IMR-90 (cell line): ENCODE data around the gene ADRA1B. TPM values are rescaled to one million over a fixed set of nuclear protein-coding genes. Genes with fewer than 3 reads are reported as not detected.

ENCODE experiments used
- ATAC-seq: fragments of 200-7000 bp; cut with Tn5 transposase; 2 replicates; pipeline ENCODE4 v1.9.1; 2020; ENCODE audit warnings: low read depth, mild to moderate bottlenecking, moderate library complexity
- BruUV-seq: library from RNA; stranded (reverse); fragments of 400-500 nt; replicated peaks from 2 replicates; lab custom pipeline; 2021; lab: Mats Ljungman, UMichigan
- CTCF ChIA-PET: fragments of 300-600 bp; formaldehyde crosslinking; extraction: SDS; loops from one replicate; lab custom pipeline; 2021; ENCODE audit warnings: antibody characterized with exemption; lab: Yijun Ruan, JAX
- POLR2A ChIA-PET: fragments of 300-600 bp; sonication (Branson Sonifier 250); formaldehyde crosslinking; loops from one replicate; lab custom pipeline; 2022; ENCODE audit warnings: antibody characterized with exemption; ENCODE audit not compliant: unreplicated experiment; lab: Charles Lee
- DNase-seq: peaks from one replicate; pipeline ENCODE4 v3.0.0; 2013
- H2AFZ ChIP-seq: replicated peaks from 2 replicates; pipeline ENCODE3; 2013; ENCODE audit warnings: low read length, mild to moderate bottlenecking; ENCODE audit not compliant: poor library complexity
- H2AK5ac ChIP-seq: 2 replicates; pipeline ENCODE4 v1.6.1; 2013; ENCODE audit warnings: low read depth, low read length, inconsistent platforms
- H2AK9ac ChIP-seq: replicated peaks from 2 replicates; pipeline ENCODE3; 2013; ENCODE audit warnings: mild to moderate bottlenecking, low read depth, low read length, moderate library complexity; ENCODE audit not compliant: poor library complexity
- H2BK120ac ChIP-seq: 2 replicates; pipeline ENCODE4 v1.6.1; 2013; ENCODE audit warnings: low read depth, low read length, inconsistent platforms
- H2BK15ac ChIP-seq: 3 replicates; pipeline ENCODE4 v1.6.1; 2013; ENCODE audit warnings: low read depth, low read length, inconsistent platforms
- H2BK20ac ChIP-seq: 2 replicates; pipeline ENCODE4 v1.6.1; 2013; ENCODE audit warnings: low read depth, mild to moderate bottlenecking, inconsistent platforms, low read length, moderate library complexity
- H2BK5ac ChIP-seq: 2 replicates; pipeline ENCODE4 v1.6.1; 2013; ENCODE audit warnings: mild to moderate bottlenecking, low read depth, low read length, inconsistent platforms; ENCODE audit not compliant: poor library complexity, severe bottlenecking
- H3K14ac ChIP-seq: replicated peaks from 2 replicates; pipeline ENCODE4 v1.6.1; 2013; ENCODE audit warnings: low read depth, low read length, inconsistent platforms
- H3K18ac ChIP-seq: 2 replicates; pipeline ENCODE4 v1.6.1; 2013; ENCODE audit warnings: low read depth, low read length, control low read depth
- H3K23ac ChIP-seq: 2 replicates; pipeline ENCODE4 v1.6.1; 2013; ENCODE audit warnings: low read depth, low read length, inconsistent platforms
- H3K27ac ChIP-seq: 2 replicates; pipeline ENCODE4 v1.5.1; 2013; ENCODE audit warnings: mild to moderate bottlenecking, control low read depth, low read length; ENCODE audit not compliant: insufficient read depth
- H3K27me3 ChIP-seq: 2 replicates; pipeline ENCODE4 v1.6.1; 2013; ENCODE audit warnings: low read length; ENCODE audit not compliant: control insufficient read depth, insufficient read depth
- H3K36me3 ChIP-seq: 2 replicates; pipeline ENCODE4 v1.6.1; 2013; ENCODE audit warnings: low read length, mixed read lengths; ENCODE audit not compliant: control insufficient read depth, insufficient read depth
- H3K4ac ChIP-seq: 2 replicates; pipeline ENCODE4 v1.6.1; 2013; ENCODE audit warnings: low read depth, low read length, inconsistent platforms
- H3K4me1 ChIP-seq: 2 replicates; pipeline ENCODE4 v1.6.1; 2013; ENCODE audit warnings: low read length, mixed read lengths; ENCODE audit not compliant: control insufficient read depth, insufficient read depth
- H3K4me2 ChIP-seq: 2 replicates; pipeline ENCODE4 v1.6.1; 2013; ENCODE audit warnings: low read depth, mild to moderate bottlenecking, control low read depth, low read length, moderate library complexity
- H3K4me3 ChIP-seq: 2 replicates; pipeline ENCODE4 v1.5.1; 2013; ENCODE audit warnings: low read depth, mild to moderate bottlenecking, control low read depth, low read length, moderate library complexity; ENCODE audit not compliant: insufficient read depth
- H3K56ac ChIP-seq: 2 replicates; pipeline ENCODE4 v1.6.1; 2013; ENCODE audit warnings: low read length, inconsistent platforms; ENCODE audit not compliant: insufficient read depth; ENCODE audit errors: extremely low read depth
- H3K79me1 ChIP-seq, 2 experiments: 2 replicates each; pipeline ENCODE4 v1.6.1; 2013; ENCODE audit warnings: low read length in 2 of 2, inconsistent platforms in 1 of 2, low read depth in 1 of 2
- H3K9ac ChIP-seq: 2 replicates; pipeline ENCODE4 v1.6.1; 2013; ENCODE audit warnings: low read depth, low read length, control low read depth
- H3K9me1 ChIP-seq: 2 replicates; pipeline ENCODE4 v1.6.1; 2013; ENCODE audit warnings: low read length, inconsistent platforms; ENCODE audit not compliant: insufficient read depth
- H3K9me3 ChIP-seq: 2 replicates; pipeline ENCODE4 v1.6.1; 2013; ENCODE audit warnings: low read length; ENCODE audit not compliant: control insufficient read depth, insufficient read depth
- H4K20me1 ChIP-seq: 2 replicates; pipeline ENCODE4 v1.6.1; 2013; ENCODE audit warnings: low read length, inconsistent platforms; ENCODE audit not compliant: insufficient read depth
- H4K5ac ChIP-seq: 2 replicates; pipeline ENCODE4 v1.6.1; 2013; ENCODE audit warnings: mild to moderate bottlenecking, low read depth, low read length, control low read depth
- H4K8ac ChIP-seq, 2 experiments: 2 replicates each; pipeline ENCODE4 v1.6.1; 2013; ENCODE audit warnings: low read depth in 2 of 2, low read length in 2 of 2, control low read depth in 1 of 2, inconsistent platforms in 1 of 2
- H4K91ac ChIP-seq: 2 replicates; pipeline ENCODE4 v1.6.1; 2013; ENCODE audit warnings: low read depth, low read length, inconsistent platforms; ENCODE audit not compliant: insufficient read depth
- NFE2L2 ChIP-seq: fragments of 150-350 bp; IDR thresholded peaks from 2 replicates; pipeline ENCODE4 v1.6.1; 2016; ENCODE audit warnings: low read depth, mild to moderate bottlenecking, low read length
- POLR2A ChIP-seq: IDR thresholded peaks from 2 replicates; pipeline ENCODE4 v1.6.1; 2012; ENCODE audit warnings: mild to moderate bottlenecking, low read depth, low read length
- RAD21 ChIP-seq: IDR thresholded peaks from 2 replicates; pipeline ENCODE4 v1.6.1; 2012; ENCODE audit warnings: low read length, improper control_type of control experiment
- WGBS, 2 experiments: methylation state at CpG; one replicate each; pipeline versions ENCODE4 v1.1.5 to v1.1.7; 2013; ENCODE audit warnings: missing lambda C conversion rate in 2 of 2; ENCODE audit not compliant: insufficient read length in 1 of 2; ENCODE audit errors: extremely low coverage in 2 of 2; 5-methylcytosine and 5-hydroxymethylcytosine counted together
- dilution Hi-C: fragments of 300-500 bp; cut with HindIII; formaldehyde crosslinking; loops from one replicate; pipeline ENCODE4 v1.14.3; 2018; ENCODE audit warnings: low sequenced_read_pairs; ENCODE audit not compliant: unreplicated experiment
- in situ Hi-C: fragments of 300-500 bp; cut with MboI; formaldehyde crosslinking; loops from 3 replicates; pipeline ENCODE4 v1.14.3; 2019; ENCODE audit warnings: low sequenced_read_pairs, inconsistent platforms, mixed read lengths
- intact Hi-C: fragments of 100-400 bp; cut with micrococcal nuclease; formaldehyde crosslinking; loops from 2 replicates; pipeline ENCODE4 v1.10.0; 2022
- polyA plus RNA-seq, 3 experiments: library from polyadenylated mRNA; depleted of rRNA; stranded (reverse); fragments of >200 nt; gene quantifications; 2 replicates each; pipeline ENCODE4 v1.2.3, GENCODE V29; 2012; ENCODE audit warnings: low replicate concordance in 1 of 3
- total RNA-seq: library from RNA; depleted of rRNA; stranded (reverse); fragments of >200 nt; gene quantifications from 2 replicates; pipeline ENCODE4 v1.2.3, GENCODE V29; 2012
- TF ChIP-seq, protein P1 (sequence below): fragments of 150-350 bp; IDR thresholded peaks from 2 replicates; pipeline ENCODE4 v1.6.1; 2017; ENCODE audit warnings: mild to moderate bottlenecking, antibody characterized with exemption, low read length, low read depth

Gene ADRA1B
- total and polyA plus RNA-seq, 2 of the 4 experiments (the other 2 are of a cell fraction): 0.18 to 1.5 TPM

DNA sequence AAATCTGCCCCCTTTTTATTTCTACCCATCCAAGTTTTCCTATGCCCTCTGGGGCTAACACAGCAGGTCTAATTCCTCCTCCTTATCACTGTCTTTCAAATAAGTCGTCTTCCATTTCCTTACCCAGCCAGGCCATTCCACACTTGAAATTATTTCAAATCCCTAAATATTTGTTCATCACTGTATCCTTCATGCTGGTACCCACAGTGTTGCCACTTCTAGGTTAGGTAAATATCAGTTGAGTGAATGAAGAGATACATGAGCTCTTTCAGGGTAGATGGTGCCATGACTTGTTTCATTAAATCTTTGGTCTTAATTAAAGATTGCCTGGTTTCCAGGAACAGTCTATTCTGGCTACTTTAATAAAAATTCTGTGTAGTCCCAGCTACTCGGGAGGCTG, 35.6 kb upstream of the ADRA1B start:
- Histone ChIP-seq H4K8ac (no peak overlapping the region), H4K5ac (no peak overlapping the region), H2BK20ac (no peak overlapping the region; the same call in 1 of the 2 replicates), H3K9me1 (no peaks in the 10 kb centered on the region; the same call in 1 of the 2 replicates), H3K9ac (no peak overlapping the region), H3K27ac (no peak overlapping the region), H4K20me1 (no peaks in the 10 kb centered on the region; the same call in 1 of the 2 replicates), H4K91ac (no peak overlapping the region), H3K27me3 (no peaks in the 10 kb centered on the region), H3K23ac (no peak overlapping the region), H2AFZ (no peak overlapping the region), H3K18ac (no peak overlapping the region), H2BK15ac (no peak overlapping the region), H3K4me3 (no peak overlapping the region), H3K4me2 (no peak overlapping the region), H3K4me1 (peaks cover 6% of the 10 kb centered on the region), H2BK120ac (no peak overlapping the region), H3K4ac (no peak overlapping the region), H2AK9ac (no peak overlapping the region), H3K56ac (no peak overlapping the region), H3K79me1 (no peaks in the 10 kb centered on the region), H3K9me3 (no peaks in the 10 kb centered on the region), H3K14ac (no peak overlapping the region), H2BK5ac (no peak overlapping the region), H2AK5ac (no peak overlapping the region), H3K36me3 (no peaks in the 10 kb centered on the region)
- DNase-seq: no peak
- TF ChIP-seq, protein P1, sequence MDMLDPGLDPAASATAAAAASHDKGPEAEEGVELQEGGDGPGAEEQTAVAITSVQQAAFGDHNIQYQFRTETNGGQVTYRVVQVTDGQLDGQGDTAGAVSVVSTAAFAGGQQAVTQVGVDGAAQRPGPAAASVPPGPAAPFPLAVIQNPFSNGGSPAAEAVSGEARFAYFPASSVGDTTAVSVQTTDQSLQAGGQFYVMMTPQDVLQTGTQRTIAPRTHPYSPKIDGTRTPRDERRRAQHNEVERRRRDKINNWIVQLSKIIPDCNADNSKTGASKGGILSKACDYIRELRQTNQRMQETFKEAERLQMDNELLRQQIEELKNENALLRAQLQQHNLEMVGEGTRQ: no peak
- no peak for TF ChIP-seq RAD21
- no peak for TF ChIP-seq NFE2L2
- TF ChIP-seq POLR2A: no peak
- ChIA-PET CTCF (no interaction called here), POLR2A (no interaction called here)
- in situ Hi-C loops (no loop called here), dilution Hi-C loops (no loop called here), intact Hi-C loops (no loop called here)
- WGBS, 2 experiments: no CpG with 5 or more reads among the region's 2 CpGs
- BruUV-seq: no TSS peak
- no peak for ATAC-seq
